Upper lobe of left lung (tissue), 6 donors: Measurements from ENCODE around the gene CLCN6. TPM values are rescaled to one million over a fixed set of nuclear protein-coding genes. Genes with fewer than 3 reads are reported as not detected.

ENCODE experiments used
- ATAC-seq, 2 donors: fragments of 200-7000 bp; cut with Tn5 transposase; one replicate each; pipeline ENCODE4 v1.9.1; 2022; ENCODE audit warnings: mild to moderate bottlenecking in 2 of 2, moderate library complexity in 2 of 2; ENCODE audit not compliant: low FRiP score in 2 of 2
- DNase-seq, 2 donors: peaks; one replicate each; pipeline ENCODE4 v3.0.0-alpha.2; 2019 to 2020
- H3K27ac ChIP-seq, 4 donors: fragments of 200-600 bp; sonication (generic); one replicate each; pipeline ENCODE4 v1.5.1; 2016 to 2019
- H3K27me3 ChIP-seq, 4 donors: fragments of 200-600 bp; sonication (generic); one replicate each; pipeline ENCODE4 v1.5.1; 2017 to 2019
- H3K36me3 ChIP-seq, 4 donors: fragments of 200-600 bp; sonication (generic); one replicate each; pipeline ENCODE4 v1.5.1; 2016 to 2019
- H3K4me1 ChIP-seq, 4 donors: fragments of 200-600 bp; sonication (generic); one replicate each; pipeline ENCODE4 v1.5.1; 2018 to 2019
- H3K4me3 ChIP-seq, 4 donors: fragments of 200-600 bp; sonication (generic); one replicate each; pipeline ENCODE4 v1.5.1; 2017 to 2019; ENCODE audit warnings: mild to moderate bottlenecking in 2 of 4, moderate library complexity in 1 of 4
- H3K9me3 ChIP-seq, 4 donors: fragments of 200-600 bp; sonication (generic); one replicate each; pipeline ENCODE4 v1.5.1; 2018 to 2019
- EP300 ChIP-seq, 4 donors: sonication (generic); formaldehyde crosslinking; IDR thresholded peaks; one replicate each; pipeline ENCODE4 v1.5.1; 2017; ENCODE audit warnings: antibody characterized with exemption in 4 of 4, control low read depth in 2 of 4
- POLR2A ChIP-seq, 4 donors: fragments of 450-650 bp; IDR thresholded peaks; one replicate each; pipeline ENCODE4 v1.5.1; 2016 to 2017; ENCODE audit warnings: antibody characterized with exemption in 4 of 4, mild to moderate bottlenecking in 2 of 4
- POLR2AphosphoS5 ChIP-seq, 2 donors: sonication (generic); formaldehyde crosslinking; IDR thresholded peaks; one replicate each; pipeline ENCODE4 v1.5.1; 2017; ENCODE audit warnings: antibody characterized with exemption in 2 of 2
- WGBS, 2 donors: methylation state at CpG; one replicate each; pipeline ENCODE4 v1.1.5; 2017 to 2018; 5-methylcytosine and 5-hydroxymethylcytosine counted together
- total RNA-seq, 6 donors: library from RNA; depleted of rRNA in 4 of 6; stranded (reverse); fragments of >200 nt in 4 of 6; gene quantifications; one replicate each; pipeline versions ENCODE4 v1.1.0 to v1.2.1, GENCODE V29; 2016 to 2021
- TF ChIP-seq, protein P1 (sequence below), 6 experiments: fragments of 450-650 bp in 4 of 6; fragments of 200-600 bp in 2 of 6; sonication (generic) in 2 of 6; IDR thresholded peaks; one replicate each; pipeline ENCODE4 v1.5.1; 2016 to 2019; ENCODE audit warnings: antibody characterized with exemption in 6 of 6
- donor health status: DM: no; HTN: no; CAD: no; lungs with moderate emphysema.
- donor health status: DM: no; HTN: yes; CAD: no; lungs with severe emphysema.

The CLCN6 gene
- total RNA-seq, 6 donors from 2014 or later: 21.6 to 96.4 (median 33.0) TPM

- ATAC-seq: no peak
- WGBS, 2 donors: 95% methylated on average over 17 of the region's 17 CpGs
- Histone ChIP-seq H3K36me3 (peaks cover 14 to 99% (median 86%) of the 10 kb centered on the region in 4 donors), H3K27ac (no peak overlapping the region), H3K4me3 (no peak overlapping the region), H3K9me3 (no peaks in the 10 kb centered on the region), H3K4me1 (no peaks in the 10 kb centered on the region), H3K27me3 (no peaks in the 10 kb centered on the region)
- no peak for DNase-seq
- TF ChIP-seq POLR2AphosphoS5 (IDR thresholded peaks at IDR 0.05) (no peak), POLR2A (IDR thresholded peaks at IDR 0.05) (no peak), EP300 (IDR thresholded peaks at IDR 0.05) (no peak)
- TF ChIP-seq, protein P1, sequence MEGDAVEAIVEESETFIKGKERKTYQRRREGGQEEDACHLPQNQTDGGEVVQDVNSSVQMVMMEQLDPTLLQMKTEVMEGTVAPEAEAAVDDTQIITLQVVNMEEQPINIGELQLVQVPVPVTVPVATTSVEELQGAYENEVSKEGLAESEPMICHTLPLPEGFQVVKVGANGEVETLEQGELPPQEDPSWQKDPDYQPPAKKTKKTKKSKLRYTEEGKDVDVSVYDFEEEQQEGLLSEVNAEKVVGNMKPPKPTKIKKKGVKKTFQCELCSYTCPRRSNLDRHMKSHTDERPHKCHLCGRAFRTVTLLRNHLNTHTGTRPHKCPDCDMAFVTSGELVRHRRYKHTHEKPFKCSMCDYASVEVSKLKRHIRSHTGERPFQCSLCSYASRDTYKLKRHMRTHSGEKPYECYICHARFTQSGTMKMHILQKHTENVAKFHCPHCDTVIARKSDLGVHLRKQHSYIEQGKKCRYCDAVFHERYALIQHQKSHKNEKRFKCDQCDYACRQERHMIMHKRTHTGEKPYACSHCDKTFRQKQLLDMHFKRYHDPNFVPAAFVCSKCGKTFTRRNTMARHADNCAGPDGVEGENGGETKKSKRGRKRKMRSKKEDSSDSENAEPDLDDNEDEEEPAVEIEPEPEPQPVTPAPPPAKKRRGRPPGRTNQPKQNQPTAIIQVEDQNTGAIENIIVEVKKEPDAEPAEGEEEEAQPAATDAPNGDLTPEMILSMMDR (IDR thresholded peaks at IDR 0.05): no peak
These were observed 17.6 kb downstream of the CLCN6 start for GRCh38 chr1:11823366-11824137.

GRCh38 chr1:11825131-11825530 lies 19.1 kb downstream of the CLCN6 start:
- H3K9me3 ChIP-seq: no peaks in the 10 kb centered on the region
- 88 to 93% methylated on average over 7 of the region's 7 CpGs for WGBS, 2 donors
- no peaks in the 10 kb centered on the region for H3K4me1 ChIP-seq
- ATAC-seq (no peak), DNase-seq (no peak)
- H3K27me3 ChIP-seq: no peaks in the 10 kb centered on the region
- H3K4me3 ChIP-seq: no peak overlapping the region
- no peak overlapping the region for H3K27ac ChIP-seq
- peaks cover 21 to 99% (median 90%) of the 10 kb centered on the region in 4 donors for H3K36me3 ChIP-seq
- TF ChIP-seq EP300 (IDR thresholded peaks at IDR 0.05) (no peak), POLR2AphosphoS5 (IDR thresholded peaks at IDR 0.05) (no peak), POLR2A (IDR thresholded peaks at IDR 0.05) (no peak)
- TF ChIP-seq, protein P1 (IDR thresholded peaks at IDR 0.05): no peak

DNA sequence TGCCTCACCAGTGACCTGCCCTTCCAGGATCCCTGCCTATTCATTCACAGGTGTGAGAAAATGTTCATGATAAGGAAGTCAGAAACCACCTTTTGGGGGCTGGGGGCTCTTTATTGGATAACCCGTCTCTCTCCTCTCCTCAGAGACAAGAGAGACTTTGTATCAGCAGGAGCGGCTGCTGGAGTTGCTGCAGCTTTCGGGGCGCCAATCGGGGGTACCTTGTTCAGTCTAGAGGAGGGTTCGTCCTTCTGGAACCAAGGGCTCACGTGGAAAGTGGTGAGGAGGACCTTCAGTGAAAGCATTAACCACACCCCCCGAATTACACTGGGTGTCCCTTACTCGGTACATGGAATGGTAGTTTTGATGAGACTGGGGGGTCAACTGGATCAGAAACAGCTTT lies 21.0 kb downstream of the CLCN6 start:
- no peaks in the 10 kb centered on the region for H3K4me1 ChIP-seq
- H3K36me3 ChIP-seq: peaks cover 30 to 97% (median 91%) of the 10 kb centered on the region in 4 donors
- no peak for ATAC-seq
- 93 to 95% methylated on average over 9 of the region's 9 CpGs for WGBS, 2 donors
- no peak overlapping the region for H3K4me3 ChIP-seq
- H3K27ac ChIP-seq: no peak overlapping the region
- H3K9me3 ChIP-seq: no peaks in the 10 kb centered on the region
- TF ChIP-seq EP300 (IDR thresholded peaks at IDR 0.05) (no peak), POLR2A (IDR thresholded peaks at IDR 0.05) (no peak), POLR2AphosphoS5 (IDR thresholded peaks at IDR 0.05) (no peak)
- TF ChIP-seq, protein P1 (IDR thresholded peaks at IDR 0.05): no peak
- no peak for DNase-seq
- H3K27me3 ChIP-seq: no peaks in the 10 kb centered on the region

GRCh38 chr1:11828511-11828910 lies 22.5 kb downstream of the CLCN6 start:
- TF ChIP-seq POLR2AphosphoS5 (IDR thresholded peaks at IDR 0.05) (no peak), POLR2A (IDR thresholded peaks at IDR 0.05) (no peak), EP300 (IDR thresholded peaks at IDR 0.05) (no peak)
- TF ChIP-seq, protein P1 (IDR thresholded peaks at IDR 0.05): no peak
- no peak overlapping the region for H3K27ac ChIP-seq
- no peak overlapping the region for H3K4me3 ChIP-seq
- peaks cover 32 to 97% (median 87%) of the 10 kb centered on the region in 4 donors for H3K36me3 ChIP-seq
- 89 to 95% methylated on average over 18 to 19 of the region's 19 CpGs for WGBS, 2 donors
- DNase-seq (peak in 1 of 2 donors; percentile 46), ATAC-seq (no peak)
- no peaks in the 10 kb centered on the region for H3K27me3 ChIP-seq
- no peaks in the 10 kb centered on the region for H3K4me1 ChIP-seq
- H3K9me3 ChIP-seq: no peaks in the 10 kb centered on the region
